Activated gamma-delta T cell treated with anti-CD3 and anti-CD28 coated beads, Interleukin-2, amount 50 U/mL, for 16 hours (primary cell): ENCODE results near the gene AKNA.

Experiments used
- DNase-seq: peaks from one replicate; pipeline ENCODE4 v3.0.0-alpha.2; 2020; ENCODE audit warnings: low read depth

Gene AKNA

DNA sequence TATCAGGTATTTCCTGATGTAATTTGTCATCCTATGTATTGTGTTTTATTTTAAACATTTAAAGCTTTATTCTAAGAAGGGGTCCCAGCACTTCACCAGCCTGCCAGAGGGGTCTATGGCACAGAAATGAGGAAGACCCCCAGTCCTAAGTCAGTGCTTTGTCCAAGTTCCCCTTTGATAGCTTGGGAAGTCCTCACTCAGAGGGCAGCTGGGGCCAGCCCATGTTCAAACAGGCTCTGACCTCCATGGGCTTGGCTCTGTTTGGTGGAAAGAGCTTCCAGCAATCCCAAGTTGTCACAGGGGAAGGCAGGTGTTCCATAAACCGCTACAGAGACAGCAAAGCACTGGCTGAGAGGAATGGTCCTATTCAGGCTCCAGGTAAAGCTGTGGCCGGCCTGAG, 26.6 kb upstream of the AKNA start:
- no peak for DNase-seq

DNA sequence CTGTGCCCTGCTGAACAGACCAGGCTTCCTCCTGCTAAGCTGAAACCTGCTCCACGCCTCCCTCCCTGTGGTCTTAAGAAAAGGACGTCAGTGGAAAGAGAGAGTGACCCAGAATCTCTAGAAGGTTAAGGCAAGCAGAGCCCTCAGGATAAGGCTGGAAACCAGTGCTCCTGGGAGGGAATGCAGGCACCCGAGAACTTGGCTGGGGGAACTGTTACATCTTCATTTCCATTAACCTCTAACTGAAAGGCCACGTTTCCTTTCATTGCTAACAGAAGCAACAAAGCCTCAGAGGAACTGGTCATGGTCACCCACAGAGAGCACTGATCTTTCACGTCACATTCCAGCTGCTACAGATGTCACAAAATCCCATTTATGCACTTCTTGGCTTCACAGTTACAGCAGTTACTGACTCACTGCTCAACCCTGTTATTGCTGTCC, 26.1 kb upstream of the AKNA start:
- DNase-seq = no peak

- no peak for DNase-seq
Measured at GRCh38 chr9:114412048-114412683, 24.4 kb upstream of the AKNA start.

DNA sequence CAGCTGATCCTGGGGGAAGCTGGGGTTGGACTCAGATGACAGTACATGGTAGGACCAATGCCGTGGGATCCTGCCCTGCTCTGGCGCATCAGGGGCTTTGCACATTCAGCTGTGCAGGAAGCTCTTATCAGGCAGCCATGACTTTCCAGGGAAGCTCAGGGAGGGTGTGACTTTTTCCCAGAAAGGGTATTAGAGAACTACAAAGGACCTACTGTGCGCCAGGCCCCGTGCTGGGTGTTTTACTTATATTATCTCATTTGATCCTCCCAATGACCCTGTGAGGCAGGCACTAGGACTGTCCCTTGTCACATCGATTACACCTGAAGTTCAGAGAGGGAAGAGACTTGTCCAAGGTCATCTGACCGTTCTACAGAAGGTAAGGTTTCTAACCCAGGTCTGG, 23.7 kb upstream of the AKNA start:
- no peak for DNase-seq

DNA sequence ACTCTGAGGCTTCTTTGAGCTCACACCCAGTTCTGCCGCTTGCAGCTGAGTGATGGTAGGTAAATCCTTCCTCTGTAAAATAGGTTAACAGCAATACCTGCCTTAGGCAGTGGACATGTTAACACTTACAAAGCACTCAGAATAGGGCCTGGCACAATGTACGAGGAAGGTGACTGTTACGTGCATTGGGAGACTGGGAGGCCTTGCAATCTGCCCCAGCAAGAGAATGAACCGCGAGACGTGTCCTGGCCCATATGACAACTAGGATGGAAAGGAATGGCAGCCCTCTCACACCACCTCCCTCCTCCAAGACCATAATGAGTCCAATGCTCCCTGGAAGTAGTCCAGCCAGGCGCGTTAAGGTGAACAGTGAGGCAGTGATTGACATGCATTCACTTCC, 23.1 kb upstream of the AKNA start:
- no peak for DNase-seq

DNA sequence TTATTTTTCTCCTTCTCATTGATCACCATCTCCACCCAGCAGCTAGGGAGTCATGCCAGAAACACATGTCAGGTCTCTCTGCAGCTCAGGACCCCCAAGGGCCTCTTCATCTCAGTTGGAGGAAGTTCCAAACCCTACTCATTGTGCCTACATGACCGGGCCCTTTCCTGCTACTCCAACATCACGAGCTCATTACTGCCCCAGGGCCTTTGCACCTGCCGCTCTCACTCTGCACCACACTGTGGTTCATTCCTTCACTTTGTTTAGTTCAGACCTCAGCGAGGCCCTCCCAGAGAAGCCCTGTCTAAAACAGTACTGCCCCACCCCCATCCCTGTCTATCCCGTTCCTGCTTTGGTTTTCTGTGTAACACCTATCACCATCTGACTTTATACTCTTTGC, 22.1 kb upstream of the AKNA start:
- DNase-seq = no peak

DNA sequence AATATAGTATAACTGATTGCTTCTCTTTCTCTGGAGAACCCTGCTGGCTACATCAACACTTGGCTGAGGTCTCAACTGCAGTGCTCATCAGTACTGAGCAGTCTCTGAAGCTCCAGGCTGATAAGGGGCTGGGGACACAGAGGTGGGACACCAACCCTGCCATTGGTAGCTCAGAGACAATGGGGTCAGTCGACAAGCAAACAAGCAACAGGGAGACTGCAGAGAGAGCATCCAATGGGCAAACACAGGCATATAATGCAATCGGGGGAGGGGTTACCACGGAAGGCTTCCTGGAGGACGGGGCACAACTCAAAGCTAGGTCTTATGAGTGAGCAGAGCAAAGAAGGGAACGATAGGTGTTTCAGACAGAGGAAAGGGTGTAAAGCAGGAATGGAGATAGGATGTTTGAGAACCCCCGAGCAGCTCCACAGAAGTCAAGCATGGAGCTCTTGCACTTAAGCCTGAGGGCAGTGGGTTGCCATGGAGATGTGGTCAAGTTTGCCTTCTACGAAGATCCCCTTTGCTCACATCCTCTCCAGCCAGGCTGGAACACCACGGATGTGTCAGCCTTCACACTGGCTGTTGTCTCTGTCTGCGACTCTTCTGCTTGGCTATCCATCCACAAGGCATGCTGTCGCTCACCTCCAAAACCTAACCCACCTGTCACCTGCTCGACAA, 21.5 kb upstream of the AKNA start:
- no peak for DNase-seq

DNA sequence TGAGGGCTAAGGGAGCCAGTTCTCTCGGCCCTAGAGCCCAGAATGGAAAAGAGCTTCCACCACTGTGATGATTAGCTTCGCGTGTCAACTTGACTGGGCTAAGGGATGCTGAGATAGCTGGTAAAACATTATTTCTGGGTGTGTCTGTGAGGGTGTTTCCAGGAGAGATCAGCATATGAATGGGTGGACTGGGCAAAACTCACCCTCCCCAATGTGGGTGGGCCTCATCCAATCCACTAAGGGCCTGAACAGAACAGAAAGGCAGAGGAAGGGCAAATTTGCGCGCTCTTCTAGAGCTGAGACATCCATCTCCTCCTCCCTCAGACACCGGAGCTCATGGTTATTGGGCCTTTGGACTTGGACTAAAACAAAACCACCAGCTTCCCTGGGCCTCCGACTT, 20.9 kb upstream of the AKNA start:
- DNase-seq = no peak

DNA sequence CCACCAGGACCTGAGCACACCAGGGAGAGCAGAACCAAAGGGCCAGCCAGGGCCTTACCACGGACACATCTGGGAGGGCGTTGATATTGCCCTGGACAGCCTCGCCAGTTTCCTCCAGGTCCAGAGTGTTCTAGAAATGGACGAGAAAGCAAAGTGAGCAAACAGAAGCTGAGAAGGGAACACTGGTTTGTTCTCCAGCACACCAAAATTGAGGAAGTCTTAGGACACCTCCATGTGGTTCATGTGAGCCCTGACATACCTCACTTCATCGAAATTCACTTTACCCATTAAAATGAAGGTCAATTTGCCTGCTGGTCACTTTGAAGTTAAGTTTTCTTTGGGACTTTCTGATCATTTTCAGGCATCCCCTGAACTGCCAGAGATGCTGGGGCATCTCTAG, 20.1 kb upstream of the AKNA start:
- no peak for DNase-seq

DNA sequence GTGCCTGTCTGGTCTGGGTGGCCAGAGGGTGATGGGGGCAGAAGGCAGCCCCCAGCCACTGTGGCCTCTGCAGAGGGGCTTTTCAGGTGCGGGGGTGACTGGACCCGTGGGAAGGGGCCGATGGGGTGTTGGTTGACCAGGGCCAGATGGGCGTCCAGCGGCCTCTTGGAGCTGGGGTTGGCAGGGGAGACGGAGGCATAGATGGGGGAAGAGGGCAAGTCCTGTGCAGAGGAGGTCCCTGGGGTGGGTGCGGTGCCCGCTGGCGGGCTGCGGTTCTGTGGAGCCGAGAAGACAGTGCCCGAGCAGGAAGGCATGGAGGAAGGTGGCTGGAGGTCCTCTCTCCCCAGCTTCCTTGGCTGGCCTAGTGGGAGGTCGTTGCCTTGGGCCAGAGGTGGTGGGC, 18.7 kb upstream of the AKNA start:
- no peak for DNase-seq

GRCh38 chr9:114405294-114406034, 17.7 kb upstream of the AKNA start:
- peak; percentile 62 for DNase-seq

GRCh38 chr9:114404531-114404930, 16.7 kb upstream of the AKNA start:
- DNase-seq = no peak

GRCh38 chr9:114403153-114403756, 15.5 kb upstream of the AKNA start:
- no peak for DNase-seq

- no peak for DNase-seq
Measured at GRCh38 chr9:114401344-114401743, 13.6 kb upstream of the AKNA start.

GRCh38 chr9:114400772-114401171, 13.0 kb upstream of the AKNA start:
- no peak for DNase-seq

GRCh38 chr9:114400219-114400618, 12.4 kb upstream of the AKNA start:
- DNase-seq = no peak

DNA sequence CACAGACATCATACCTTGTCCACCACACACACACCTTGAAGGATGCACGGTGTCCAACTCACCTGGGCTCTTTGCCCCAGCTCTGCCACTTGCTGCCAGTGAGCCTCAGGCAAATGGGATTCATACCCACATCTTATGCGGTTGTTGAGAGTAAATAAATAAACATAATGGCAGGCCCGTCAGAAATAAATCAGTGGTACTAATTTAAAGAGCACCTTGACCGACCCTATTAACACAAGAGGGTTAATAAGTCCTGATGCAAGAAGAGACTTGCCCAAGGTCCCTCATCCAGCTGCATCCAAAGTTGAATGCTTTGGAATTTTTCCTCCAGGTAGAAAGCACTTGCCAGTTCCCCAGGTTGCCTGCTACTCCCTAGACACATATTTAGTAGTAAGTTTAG, 11.6 kb upstream of the AKNA start:
- DNase-seq = no peak

DNA sequence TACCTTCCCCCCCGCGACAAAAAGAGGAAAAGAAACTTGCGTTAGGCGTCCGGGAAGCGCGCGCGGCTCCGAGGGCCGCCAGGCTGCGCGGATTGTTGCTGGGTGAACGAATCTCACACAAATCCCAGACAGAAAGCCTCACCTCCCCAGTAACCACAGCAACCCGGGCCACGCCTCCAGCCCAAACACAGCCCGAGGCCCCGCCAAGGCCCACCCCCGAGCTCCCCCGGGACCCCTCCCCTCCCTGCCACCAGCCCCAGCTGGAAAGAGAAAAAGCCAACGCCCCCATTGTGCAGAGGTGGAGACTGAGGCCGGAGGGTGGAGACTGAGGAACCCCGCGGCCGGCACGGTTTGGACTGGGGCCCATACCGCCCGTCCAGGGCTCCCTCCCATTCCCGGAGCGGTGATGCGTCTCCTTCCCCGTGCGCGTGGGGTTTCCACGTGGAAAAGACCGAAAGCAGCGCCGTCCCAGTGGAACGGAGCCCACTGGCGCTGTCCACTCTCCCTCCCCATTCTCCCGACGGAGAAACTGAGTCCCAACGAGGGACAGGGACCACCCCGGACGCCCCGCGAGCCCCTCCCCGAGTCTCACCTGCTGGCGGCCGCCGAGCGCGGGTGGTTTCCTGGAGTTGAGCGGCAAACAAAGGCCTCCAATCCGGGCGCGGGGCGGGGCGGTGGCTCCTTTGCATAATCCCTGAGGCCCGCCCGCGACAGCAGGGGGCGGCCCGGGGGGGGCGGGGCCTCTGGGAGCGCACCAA, 10.2 kb upstream of the AKNA start:
- peak; percentile 95 for DNase-seq

GRCh38 chr9:114397219-114397847, 9.6 kb upstream of the AKNA start:
- DNase-seq = no peak

- DNase-seq = no peak
Measured at GRCh38 chr9:114396558-114397218, 8.9 kb upstream of the AKNA start.

DNA sequence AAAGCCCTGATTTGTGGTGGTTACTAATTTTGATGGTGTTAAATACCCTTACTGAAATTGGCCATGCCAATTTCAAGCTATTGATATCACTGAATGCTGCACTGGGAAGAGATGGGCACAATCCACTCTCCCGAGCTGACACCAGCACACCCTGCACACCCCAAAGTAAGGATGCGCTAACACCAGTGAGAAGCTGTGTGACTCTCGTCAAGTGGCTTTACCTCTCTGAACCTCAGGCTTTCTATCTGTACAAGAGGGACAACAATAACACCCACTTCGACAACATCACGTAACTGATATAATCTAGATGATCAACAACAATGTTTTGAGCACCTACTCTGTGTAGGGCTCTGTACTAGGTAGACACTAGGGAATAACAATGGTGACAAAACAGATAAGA, 8.0 kb upstream of the AKNA start:
- DNase-seq = no peak
